GM18517 (cell line): ENCODE results near the gene LRIG1.

ENCODE experiments used
- ATAC-seq: cut with Tn5 transposase; IDR thresholded peaks from one replicate; pipeline ENCODE4 v1.9.1; 2021; ENCODE audit warnings: mild to moderate bottlenecking, moderate library complexity; ENCODE audit not compliant: unreplicated experiment

The LRIG1 gene

DNA sequence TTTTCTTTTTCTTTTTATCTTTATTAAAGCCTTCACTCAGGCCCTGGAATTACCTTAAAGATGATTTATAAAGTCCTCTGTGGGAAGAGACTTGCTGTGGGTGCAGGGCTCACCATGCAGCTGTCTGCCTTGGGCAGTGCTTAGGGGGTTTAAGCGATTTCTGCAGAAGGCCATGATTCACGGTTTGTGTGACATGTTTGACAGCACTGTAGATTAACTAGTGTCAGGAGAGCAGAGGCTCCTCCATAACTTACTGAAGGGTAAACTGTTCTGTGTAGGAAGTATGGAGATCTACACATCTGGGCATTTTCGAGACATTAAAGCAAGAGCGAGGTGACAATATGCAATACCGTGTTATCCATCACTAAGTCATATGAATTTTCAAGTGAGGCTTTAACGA lies 137.7 kb downstream of the LRIG1 start:
- no peak for ATAC-seq

DNA sequence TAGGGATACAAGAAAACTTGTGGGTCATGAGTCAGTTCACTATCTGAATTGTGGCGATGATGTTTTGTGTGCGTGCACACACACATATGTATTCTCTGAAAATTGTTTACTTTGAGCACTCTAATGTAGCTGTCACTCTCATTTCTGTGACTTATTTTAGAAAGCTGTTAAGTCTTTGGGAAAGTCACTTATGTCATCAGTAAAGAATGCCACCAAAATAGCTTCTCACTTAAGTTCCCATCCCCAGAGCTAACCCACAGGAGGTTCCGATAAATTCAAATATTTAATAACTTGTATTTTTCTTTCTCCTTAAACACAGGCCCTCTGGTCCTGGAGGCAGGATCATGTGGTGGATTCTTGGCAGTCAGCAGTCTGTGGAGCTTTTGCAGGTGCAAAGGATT lies 138.3 kb downstream of the LRIG1 start:
- ATAC-seq, result no peak

DNA sequence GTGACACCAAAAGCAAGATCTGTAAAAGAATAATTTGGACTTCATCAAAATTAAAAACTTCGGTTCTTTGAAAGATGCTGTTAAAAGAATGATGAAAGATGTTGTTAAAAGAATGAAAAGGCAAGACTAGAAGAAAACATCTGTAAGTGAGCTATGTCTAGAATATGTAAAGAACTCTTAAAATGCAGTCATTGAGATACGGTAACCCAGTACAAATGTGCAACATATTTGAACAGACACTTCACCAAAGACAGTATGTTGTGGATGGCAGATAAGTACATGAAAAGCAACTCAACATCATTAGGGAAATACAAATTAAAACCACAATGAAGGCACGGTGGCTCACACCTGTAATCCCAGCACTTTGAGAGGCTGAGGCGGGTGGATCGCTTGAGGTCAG lies 139.5 kb downstream of the LRIG1 start:
- no peak for ATAC-seq

DNA sequence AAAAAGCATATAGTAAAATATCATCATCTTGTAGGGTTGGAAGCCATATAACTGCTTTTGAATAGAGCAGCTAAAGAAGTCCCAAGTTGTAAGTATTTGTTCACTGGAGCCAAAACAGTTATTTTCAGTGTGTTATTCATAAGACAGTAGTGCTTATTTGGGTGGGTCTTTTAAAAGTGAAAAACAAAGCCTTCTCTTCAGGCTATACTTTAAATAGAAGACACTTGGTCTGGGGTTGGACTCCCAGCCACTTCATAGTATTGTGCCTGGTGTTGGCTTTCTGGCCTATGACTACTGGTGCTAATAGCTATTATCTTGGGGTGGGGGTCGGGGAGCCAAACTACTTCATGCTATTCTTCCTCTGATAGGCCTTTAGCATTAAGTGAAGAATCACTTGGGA lies 144.8 kb downstream of the LRIG1 start:
- no peak for ATAC-seq

DNA sequence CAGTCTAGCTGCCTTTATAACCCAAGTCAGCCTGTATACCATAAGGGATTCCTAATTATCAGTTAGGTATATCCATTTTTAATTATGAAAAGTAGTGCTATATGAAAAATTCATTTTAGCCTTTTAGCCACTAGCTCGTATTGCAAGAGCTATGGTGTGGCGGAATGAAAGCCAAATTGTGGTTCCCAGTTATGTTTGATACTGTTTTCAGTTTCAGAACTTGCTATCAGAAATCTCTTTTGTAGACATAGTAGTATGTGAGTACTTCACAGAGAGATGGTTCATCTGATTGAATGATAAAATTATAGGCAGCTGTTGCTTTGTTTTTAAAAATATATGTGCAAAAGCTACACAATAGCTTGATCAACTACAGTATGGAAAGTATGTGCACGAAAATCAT lies 145.4 kb downstream of the LRIG1 start:
- no peak for ATAC-seq

DNA sequence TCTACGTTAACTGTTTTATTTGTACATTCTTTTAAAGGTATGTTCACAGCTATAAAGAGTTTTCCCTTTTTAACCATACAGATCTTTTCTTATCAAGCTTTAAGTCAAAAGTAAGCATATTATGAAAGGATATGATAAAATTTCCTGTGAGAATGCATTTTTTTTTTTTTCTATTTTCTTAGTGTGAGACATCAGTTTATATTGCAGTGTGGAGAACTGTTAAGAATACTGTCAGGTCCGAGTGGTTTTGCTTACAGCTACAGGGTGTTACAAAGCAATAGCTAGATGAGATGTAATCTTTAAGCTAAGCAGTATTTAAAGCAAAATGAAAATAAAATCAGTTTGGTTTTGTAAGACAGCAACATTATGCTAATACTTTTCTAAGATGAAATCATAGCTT lies 146.8 kb downstream of the LRIG1 start:
- no peak for ATAC-seq

DNA sequence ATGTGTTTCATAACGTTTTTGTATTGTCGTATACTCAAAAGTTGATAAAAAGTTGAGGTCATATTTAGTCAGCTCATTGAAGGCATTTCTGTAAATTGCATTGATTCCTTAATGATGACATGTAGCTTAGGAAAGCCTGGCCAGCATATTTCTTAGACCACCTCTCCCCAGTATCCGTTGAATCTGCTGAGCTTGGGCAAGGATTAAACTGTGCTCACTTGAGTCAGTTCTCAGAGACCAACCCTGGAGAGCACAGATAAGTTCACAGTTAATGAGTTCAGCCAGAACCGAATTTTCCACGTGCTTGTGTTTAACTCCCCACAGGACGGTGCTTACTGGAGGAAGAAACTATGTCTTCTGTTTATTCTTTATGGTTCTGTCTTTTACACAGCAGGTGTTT lies 147.3 kb downstream of the LRIG1 start:
- no peak for ATAC-seq

DNA sequence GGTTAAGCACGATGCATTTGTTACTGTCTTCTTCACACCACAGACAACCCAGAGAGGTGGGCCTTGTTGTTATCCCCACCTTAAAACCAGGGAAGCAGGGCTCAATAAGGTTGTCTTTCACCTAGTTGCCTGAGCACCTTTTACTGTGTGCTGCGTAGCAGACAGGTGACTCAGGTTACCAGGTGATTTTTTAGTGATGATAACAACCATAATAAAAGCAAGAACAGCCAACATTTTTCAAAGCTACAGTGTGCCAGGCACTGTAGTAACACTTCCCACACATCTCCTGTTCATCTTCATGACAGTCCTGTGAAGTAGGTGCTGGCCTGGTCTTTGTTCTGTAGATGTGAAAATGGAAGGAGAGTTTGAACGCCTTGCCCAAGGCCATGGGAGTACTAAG lies 147.8 kb downstream of the LRIG1 start:
- ATAC-seq, result no peak

DNA sequence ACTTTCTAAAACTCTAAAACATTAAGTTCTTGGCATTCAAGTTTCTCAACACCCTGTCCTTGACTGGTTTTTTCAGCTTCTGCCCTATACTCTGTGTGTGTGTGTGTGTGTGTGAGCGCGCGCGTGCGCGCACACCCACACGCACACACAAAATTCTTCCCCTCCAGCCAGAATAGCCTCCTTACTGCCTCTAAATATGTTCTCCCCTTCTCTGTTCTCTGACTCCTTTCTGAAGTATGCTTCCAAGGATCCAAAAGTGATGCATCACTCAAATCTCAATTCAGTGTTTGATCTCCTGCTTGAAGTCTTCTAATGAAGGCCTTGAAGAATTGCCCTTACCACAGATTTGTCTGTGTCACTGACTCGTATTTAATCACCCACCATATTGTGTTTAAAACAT lies 150.2 kb downstream of the LRIG1 start:
- no peak for ATAC-seq

DNA sequence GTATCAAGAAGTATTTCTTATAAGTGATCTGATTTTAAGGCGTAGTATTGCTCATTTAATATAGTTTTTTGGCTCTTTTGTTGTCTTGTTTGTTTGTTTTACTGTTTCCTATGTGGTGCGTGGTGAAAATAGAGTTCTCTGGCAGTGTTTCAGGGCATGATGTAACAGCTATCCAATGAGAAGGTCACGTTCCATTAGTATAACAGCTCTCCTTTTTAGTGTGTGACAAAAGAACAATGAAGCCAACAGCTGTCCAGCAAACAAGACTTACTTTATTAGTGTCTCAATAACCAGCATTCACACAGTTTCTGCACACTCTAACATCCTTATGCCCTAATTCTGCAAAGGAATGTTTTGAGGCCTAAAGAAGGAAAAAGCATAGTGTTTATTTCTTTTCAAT lies 152.1 kb downstream of the LRIG1 start:
- ATAC-seq, result no peak

DNA sequence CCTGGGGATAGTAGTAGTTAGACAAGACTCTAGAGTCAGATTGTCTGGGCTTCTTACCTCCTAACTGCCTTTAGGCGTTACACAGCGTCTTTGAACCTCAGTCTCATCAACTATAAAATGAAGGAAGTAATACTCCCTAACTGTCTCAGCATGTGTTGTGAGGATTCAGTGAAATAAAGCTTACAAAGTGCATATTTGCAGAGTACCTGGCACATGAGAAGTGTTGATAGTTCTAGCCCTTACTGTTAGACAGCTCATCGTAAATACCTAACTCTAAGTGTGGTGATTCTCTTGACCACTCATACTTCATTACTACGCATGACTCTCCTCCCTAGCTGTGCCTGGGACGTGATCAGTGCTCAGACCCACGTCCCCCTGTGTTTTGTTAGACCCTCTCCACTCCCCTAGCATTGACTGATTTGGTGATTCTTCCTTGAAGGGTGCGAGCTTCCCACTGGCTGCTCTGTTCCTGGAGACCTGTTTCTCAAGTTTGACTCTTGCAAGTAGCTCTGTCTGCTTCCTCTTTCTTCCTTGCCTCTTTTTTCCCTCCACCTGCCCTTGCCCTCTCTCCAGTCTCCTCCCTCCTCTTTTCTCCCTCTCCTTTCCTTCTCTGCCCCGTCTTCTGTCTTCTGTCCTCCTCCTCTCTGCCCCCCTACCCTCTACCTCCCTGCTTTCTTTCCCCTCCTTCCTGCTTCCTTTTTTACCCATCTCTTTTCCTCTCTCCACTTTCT lies 155.8 kb downstream of the LRIG1 start:
- ATAC-seq, result no peak

DNA sequence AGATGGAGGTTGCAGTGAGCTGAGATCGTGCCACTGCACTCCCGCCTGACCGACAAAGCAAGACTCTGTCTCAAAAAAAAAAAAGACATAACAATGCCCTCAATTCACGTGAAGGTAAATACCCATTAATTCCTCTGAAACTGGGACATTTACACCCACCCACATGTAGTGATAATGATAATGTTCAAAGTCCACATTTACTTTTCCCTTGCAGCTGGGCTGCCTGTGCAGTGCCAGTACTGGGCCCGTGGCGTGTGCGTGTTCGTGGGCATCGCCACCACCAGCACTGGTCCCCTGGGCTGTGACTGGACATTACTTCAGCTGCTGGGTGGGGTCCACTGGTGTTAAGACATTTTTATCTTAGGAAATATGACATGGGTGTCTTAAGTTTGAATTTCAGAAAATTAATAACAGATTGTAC lies 156.4 kb downstream of the LRIG1 start:
- ATAC-seq, result no peak

DNA sequence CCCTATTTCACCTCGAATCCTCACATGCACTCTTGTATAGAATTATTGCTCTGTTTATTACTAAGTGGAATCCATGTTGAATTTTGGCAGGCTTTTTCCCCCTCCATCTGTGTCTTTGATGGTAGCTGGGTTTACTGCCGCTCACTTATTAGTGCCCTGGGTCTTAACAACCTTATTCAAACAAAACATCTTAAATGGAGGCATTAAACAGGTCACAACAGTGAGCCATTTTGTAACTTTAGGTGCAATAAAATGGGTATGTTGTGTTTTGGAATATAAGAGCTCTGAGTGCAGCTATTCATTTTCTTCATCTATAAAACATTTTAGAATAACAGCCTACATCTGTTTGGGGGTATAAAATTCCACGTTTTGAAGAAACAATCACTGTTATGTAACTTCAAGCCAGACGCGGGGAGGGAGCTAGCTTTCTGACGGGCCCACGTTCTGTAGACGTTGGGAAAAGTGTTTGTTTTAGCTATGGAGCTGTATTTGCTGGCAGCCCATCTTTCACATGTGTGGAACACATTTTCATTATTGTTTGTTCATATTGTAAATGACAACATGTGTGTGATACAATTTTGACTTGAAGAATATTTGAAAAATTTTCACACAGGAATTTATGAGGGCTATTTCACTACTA lies 158.0 kb downstream of the LRIG1 start:
- ATAC-seq, result no peak

DNA sequence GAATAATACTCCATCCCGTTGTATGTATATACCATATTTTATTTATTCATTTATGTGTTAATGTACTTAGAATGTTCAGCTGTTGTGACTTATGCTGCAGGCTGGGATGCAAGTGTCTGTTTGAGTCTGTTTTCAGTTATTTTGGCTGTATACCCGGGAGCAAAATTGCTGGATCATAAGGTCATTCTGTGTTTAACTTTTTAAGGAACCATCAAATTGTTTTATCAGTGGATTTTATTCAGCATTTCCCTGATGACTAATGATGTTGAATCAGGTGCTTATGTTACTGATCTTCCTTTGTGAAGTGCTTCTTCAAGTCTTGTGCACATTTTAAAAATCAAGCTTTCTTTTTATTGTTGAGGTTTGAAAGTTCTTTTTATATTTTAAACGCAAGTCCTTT lies 161.9 kb downstream of the LRIG1 start:
- ATAC-seq, result no peak

DNA sequence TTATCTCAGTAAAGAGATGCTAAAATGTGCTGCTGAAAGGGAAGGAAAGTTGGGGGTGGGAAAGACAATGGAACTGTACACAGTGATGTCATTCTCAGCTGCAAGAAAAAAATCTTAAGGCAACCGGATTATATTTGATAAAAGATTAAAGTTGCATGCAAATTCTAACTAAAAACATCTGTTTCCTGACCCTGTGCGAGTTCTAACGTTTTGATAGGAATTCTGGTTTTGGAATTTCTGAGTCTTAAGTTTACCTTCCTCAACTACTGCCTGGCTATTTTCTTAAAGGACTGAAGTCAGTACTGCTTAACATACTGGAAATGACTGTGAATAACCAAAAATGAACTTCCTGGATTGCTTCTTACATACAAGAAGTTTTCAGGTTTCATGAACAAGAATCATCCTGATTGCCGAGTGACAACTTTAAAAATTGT lies 164.5 kb downstream of the LRIG1 start:
- ATAC-seq, result no peak

DNA sequence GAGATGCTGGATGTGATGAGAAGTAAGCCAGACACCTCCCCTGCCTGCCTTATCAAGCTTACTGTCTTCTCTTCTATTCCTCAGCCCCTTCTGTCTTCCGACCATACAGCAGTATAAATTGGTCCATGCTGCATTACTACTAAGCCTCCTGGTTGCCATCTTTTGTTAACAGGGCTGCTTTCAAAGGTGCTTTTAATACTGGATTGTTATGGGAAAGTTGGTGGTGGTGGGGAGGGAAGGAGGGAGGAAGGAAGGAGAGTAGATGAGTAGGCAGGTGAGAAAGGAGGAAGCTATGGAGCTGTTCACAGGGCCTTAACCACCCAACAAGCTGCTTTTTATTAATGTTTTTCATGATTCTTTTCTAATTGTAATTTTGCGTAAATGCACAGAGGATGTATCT lies 165.2 kb downstream of the LRIG1 start:
- ATAC-seq, result no peak
